Stimulated activated CD8-positive, alpha-beta memory T cell treated with anti-CD3 and anti-CD28 coated beads, Interleukin-15, amount 100 ng/mL, for 1 hour (primary cell): ENCODE measurements around the gene GULP1.

ENCODE experiments used
- DNase-seq: peaks from one replicate; pipeline ENCODE4 v3.0.0-alpha.2; 2020; ENCODE audit warnings: low read depth

The GULP1 gene

GRCh38 chr2:188322569-188323551 is 31.2 kb downstream of the GULP1 start:
- no peak for DNase-seq

- DNase-seq: no peak
These were observed 32.4 kb downstream of the GULP1 start for GRCh38 chr2:188324067-188324466.

- DNase-seq: no peak
These were observed 34.6 kb downstream of the GULP1 start for GRCh38 chr2:188326290-188326668.

- DNase-seq: no peak
These were observed 35.1 kb downstream of the GULP1 start for GRCh38 chr2:188326669-188327301.

- DNase-seq: no peak
These were observed 36.0 kb downstream of the GULP1 start for GRCh38 chr2:188327518-188328213.

GRCh38 chr2:188328419-188328818 is 36.7 kb downstream of the GULP1 start:
- no peak for DNase-seq

- no peak for DNase-seq
These were observed 38.8 kb downstream of the GULP1 start for GRCh38 chr2:188330316-188331053.

- no peak for DNase-seq
These were observed 40.9 kb downstream of the GULP1 start for GRCh38 chr2:188332619-188333018.

GRCh38 chr2:188333751-188334524 is 42.3 kb downstream of the GULP1 start:
- DNase-seq: no peak

- no peak for DNase-seq
These were observed 46.8 kb downstream of the GULP1 start for GRCh38 chr2:188338463-188338862.

- no peak for DNase-seq
These were observed 48.6 kb downstream of the GULP1 start for GRCh38 chr2:188340257-188340656.

- DNase-seq: no peak
These were observed 53.3 kb downstream of the GULP1 start for GRCh38 chr2:188345020-188345419.

GRCh38 chr2:188345426-188345825 is 53.8 kb downstream of the GULP1 start:
- DNase-seq: no peak

GRCh38 chr2:188345831-188346458 is 54.3 kb downstream of the GULP1 start:
- no peak for DNase-seq

- DNase-seq: no peak
These were observed 57.3 kb downstream of the GULP1 start for GRCh38 chr2:188349019-188349418.

GRCh38 chr2:188353282-188353681 is 61.6 kb downstream of the GULP1 start:
- no peak for DNase-seq

- no peak for DNase-seq
These were observed 69.0 kb downstream of the GULP1 start for GRCh38 chr2:188360485-188361263.

GRCh38 chr2:188364033-188364630 is 72.5 kb downstream of the GULP1 start:
- no peak for DNase-seq

GRCh38 chr2:188365058-188365641 is 73.5 kb downstream of the GULP1 start:
- DNase-seq: no peak
